ENCODE measurements around the gene KIFC3.

Gene KIFC3

DNA sequence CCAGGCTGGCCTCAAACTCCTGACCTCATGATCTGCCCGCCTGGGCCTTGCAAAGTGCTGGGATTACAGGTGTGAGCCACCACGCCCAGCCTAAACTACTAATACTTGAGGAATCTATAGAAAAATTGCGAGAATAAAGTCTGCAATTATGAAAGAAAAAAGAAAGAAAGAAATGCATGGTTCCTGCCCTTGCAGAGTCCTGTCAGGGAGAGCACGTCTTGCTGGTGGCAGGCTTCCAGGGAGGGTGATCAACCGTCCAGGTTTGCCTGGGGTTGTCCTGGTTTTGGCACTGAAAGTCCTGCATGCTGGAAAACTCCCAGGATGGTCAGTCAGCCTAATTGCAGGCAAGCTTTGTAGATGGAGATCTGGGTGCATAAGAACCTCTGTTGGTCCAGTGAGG lies 21.5 kb upstream of the KIFC3 start:
- no peak for DNase-seq (ENCODE audit: low read depth, low spot score)
- TF ChIP-seq, protein P1, sequence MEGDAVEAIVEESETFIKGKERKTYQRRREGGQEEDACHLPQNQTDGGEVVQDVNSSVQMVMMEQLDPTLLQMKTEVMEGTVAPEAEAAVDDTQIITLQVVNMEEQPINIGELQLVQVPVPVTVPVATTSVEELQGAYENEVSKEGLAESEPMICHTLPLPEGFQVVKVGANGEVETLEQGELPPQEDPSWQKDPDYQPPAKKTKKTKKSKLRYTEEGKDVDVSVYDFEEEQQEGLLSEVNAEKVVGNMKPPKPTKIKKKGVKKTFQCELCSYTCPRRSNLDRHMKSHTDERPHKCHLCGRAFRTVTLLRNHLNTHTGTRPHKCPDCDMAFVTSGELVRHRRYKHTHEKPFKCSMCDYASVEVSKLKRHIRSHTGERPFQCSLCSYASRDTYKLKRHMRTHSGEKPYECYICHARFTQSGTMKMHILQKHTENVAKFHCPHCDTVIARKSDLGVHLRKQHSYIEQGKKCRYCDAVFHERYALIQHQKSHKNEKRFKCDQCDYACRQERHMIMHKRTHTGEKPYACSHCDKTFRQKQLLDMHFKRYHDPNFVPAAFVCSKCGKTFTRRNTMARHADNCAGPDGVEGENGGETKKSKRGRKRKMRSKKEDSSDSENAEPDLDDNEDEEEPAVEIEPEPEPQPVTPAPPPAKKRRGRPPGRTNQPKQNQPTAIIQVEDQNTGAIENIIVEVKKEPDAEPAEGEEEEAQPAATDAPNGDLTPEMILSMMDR (IDR thresholded peaks at IDR 0.05; ENCODE audit: low read depth, low read length): no peak
- in situ Hi-C loops (cut with HindIII; ENCODE audit: low sequenced_read_pairs): no loop called here
- H3K4me3 ChIP-seq (ENCODE audit: low read depth, low read length): no peak overlapping the region

DNA sequence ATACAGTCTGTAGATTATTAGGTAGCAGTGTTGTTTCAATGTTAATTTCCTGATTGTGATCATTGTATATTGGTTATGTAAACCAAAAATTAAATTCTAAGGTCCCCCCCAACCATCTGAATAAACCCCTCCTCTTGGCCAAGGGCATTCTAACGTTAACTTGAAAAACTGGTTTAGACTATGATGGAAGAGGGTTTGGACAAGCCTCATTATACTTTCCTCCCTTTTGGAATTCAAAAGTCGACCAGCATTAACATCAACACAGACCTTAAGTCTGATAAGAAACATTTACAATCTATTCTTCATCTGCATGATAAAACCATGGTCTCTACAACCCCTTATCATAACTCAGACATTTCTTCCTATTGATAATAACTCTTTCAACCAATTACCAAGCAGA lies 20.6 kb upstream of the KIFC3 start:
- no peak overlapping the region for H3K4me3 ChIP-seq (ENCODE audit: low read depth, low read length)
- TF ChIP-seq, protein P1 (IDR thresholded peaks at IDR 0.05; ENCODE audit: low read depth, low read length): no peak
- DNase-seq (ENCODE audit: low read depth, low spot score): no peak
- in situ Hi-C loops (cut with HindIII; ENCODE audit: low sequenced_read_pairs): no loop called here

DNA sequence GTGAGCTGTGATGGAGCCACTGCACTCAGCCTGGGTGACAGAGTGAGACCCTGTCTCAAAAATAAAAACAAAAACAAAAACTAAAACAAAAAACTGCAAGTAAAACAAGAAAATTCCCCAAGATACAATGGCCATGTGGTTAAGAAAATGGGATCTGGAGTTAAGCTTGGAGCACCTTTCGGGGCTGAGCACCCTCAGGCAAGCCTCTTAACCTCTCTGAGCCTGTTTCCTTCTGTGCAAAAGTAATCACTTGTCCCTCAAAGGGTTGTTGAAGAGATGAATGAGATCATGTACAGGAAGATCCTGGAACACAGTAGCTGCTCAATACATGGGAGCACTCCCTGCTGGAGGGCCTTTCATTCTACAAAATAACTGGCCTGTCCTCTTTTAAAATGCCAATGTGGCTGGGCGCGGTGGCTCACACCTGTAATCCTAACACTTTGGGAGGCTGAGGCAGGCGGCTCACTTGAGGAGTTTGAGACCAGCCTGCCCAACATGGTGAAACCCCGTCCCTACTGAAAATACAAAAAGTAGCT lies 19.8 kb upstream of the KIFC3 start:
- TF ChIP-seq, protein P1 (IDR thresholded peaks at IDR 0.05; ENCODE audit: low read depth, low read length): no peak
- in situ Hi-C loops (cut with HindIII; ENCODE audit: low sequenced_read_pairs): no loop called here
- DNase-seq (ENCODE audit: low read depth, low spot score): no peak
- no peak overlapping the region for H3K4me3 ChIP-seq (ENCODE audit: low read depth, low read length)

DNA sequence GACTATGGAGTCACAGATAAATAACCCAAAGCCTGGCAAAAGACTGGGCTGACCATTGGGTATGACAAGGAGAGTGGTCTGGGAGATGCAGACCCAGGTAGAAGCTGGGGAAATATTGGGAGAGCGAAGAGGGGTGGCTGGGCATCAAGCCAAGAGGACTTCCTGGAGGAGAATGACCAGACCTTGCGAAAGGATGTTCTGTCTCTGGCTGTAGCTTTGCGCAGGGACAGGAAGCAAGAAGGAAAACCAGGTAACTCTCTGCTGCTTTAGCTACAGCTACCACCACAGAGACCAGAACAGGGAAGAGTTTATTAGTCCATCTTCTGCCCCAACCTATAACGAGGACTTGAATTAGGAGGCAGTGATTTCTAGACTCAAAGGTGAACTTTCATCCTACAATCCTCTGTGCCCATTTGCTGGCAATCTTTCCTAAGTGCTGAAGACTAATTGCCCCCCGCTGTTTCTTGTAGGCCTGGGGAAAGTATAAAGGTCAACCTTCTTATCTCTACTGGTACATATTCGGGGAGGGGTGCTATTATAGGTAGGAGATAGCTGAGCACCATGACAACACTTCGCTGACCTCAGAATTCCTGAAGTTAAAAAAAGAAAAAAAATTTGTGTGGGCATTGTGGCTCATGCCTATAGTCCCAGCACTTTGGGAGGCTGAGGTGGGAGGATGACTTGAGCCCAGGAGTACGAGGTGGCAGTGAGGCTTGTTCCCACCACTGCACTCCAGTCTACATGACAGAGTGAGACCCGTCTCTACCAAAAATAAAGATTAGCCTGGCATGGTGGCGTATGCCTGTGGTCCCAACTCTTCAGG lies 19.1 kb upstream of the KIFC3 start:
- no peak for DNase-seq (ENCODE audit: low read depth, low spot score)
- in situ Hi-C loops (cut with HindIII; ENCODE audit: low sequenced_read_pairs): no loop called here
- TF ChIP-seq, protein P1 (IDR thresholded peaks at IDR 0.05; ENCODE audit: low read depth, low read length): no peak

DNA sequence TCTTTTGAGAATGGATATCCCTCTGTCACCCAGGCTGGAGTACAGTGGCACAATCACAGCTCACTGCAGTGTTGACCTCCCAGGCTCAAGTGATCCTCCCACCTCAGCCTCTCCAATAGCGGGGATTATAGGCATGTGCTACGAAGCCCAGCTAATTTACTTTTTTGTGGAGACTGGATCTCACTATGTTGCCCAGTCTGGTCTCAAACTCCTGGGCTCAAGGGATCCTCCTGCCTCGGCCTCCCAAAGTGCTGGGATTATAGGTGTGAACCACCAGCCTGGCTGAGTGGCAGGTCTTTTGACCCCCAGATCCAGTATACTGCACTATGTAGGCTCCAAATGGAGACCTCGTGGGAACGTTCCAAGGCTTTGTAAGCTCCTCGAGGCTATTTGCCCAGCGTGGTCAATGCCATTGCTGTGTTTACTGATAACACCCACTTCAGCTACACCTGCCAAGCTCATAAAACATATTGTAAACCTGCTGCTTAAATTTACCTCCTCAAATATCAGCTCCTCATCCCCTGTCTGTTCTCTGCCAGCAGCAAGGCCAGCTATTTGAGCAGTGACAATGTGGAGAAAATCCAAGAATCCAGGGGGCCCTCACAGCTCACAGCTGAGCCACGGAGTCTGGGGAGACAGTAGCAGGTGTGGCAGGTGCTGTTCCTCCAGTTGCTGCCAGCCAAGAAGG lies 16.2 kb upstream of the KIFC3 start:
- TF ChIP-seq, protein P1 (IDR thresholded peaks at IDR 0.05; ENCODE audit: low read depth, low read length): no peak

More for the DNA sequence above, 19.1 kb upstream of the KIFC3 start:
- no peak overlapping the region for H3K4me3 ChIP-seq (ENCODE audit: low read depth, low read length)

DNA sequence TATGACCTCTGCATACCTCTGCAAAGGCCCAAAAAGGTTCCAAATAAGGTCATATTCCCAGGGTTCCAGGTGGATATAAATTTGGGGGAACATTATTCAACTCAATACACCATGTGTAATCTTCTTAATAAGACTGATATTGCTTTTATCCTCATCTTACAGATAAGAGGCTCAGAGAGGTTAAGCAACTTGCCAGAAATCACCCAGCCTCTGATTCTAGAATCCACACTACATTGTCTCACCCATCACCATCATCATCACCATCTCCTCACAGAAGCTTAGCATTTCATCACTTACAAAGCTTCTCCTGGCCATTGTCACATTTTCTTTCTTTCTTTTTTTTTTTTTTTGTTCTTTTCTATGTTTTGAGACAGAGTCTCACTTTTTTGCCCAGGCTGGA lies 15.4 kb upstream of the KIFC3 start:
- H3K4me3 ChIP-seq (ENCODE audit: low read depth, low read length): no peak overlapping the region
- TF ChIP-seq, protein P1 (IDR thresholded peaks at IDR 0.05; ENCODE audit: low read depth, low read length): no peak
- no peak for DNase-seq (ENCODE audit: low read depth, low spot score)
- in situ Hi-C loops (cut with HindIII; ENCODE audit: low sequenced_read_pairs): no loop called here

More for the DNA sequence above, 16.2 kb upstream of the KIFC3 start:
- in situ Hi-C loops (cut with HindIII; ENCODE audit: low sequenced_read_pairs): no loop called here
- H3K4me3 ChIP-seq (ENCODE audit: low read depth, low read length): no peak overlapping the region
- no peak for DNase-seq (ENCODE audit: low read depth, low spot score)
